Esophagus muscularis mucosa (tissue), 4 donors: ENCODE results near the gene OGFOD2. TPM values are rescaled to one million over a fixed set of nuclear protein-coding genes. Genes with fewer than 3 reads are reported as not detected.

ENCODE experiments used
- DNase-seq: peaks from one replicate; pipeline ENCODE4 v3.0.0-alpha.2; 2017; ENCODE audit errors: extremely low spot score
- H3K27ac ChIP-seq, 4 donors: fragments of 200-600 bp; sonication (generic); replicated peaks in 1 of 4; 1 replicate in 3 of 4; 2 replicates in 1 of 4; pipeline ENCODE4 v1.5.1; 2016 to 2019; ENCODE audit warnings: mild to moderate bottlenecking in 1 of 4
- H3K27me3 ChIP-seq, 4 donors: fragments of 200-600 bp; sonication (generic); one replicate each; pipeline versions ENCODE4 v1.5.1 to v1.6.0; 2016 to 2019
- H3K36me3 ChIP-seq, 4 donors: fragments of 200-600 bp; sonication (generic); one replicate each; pipeline ENCODE4 v1.5.1; 2016 to 2019
- H3K4me1 ChIP-seq, 4 donors: fragments of 200-600 bp; sonication (generic); one replicate each; pipeline ENCODE4 v1.5.1; 2016 to 2019
- H3K4me3 ChIP-seq, 4 donors: fragments of 200-600 bp; sonication (generic); 1 replicate in 2 of 4; 2 replicates in 2 of 4; pipeline ENCODE4 v1.5.1; 2016 to 2019; ENCODE audit warnings: mild to moderate bottlenecking in 4 of 4, moderate library complexity in 1 of 4
- H3K9me3 ChIP-seq, 4 donors: fragments of 200-600 bp; sonication (generic); 1 replicate in 3 of 4; 2 replicates in 1 of 4; pipeline ENCODE4 v1.5.1; 2016 to 2019
- EP300 ChIP-seq: sonication (generic); formaldehyde crosslinking; IDR thresholded peaks from one replicate; pipeline ENCODE4 v1.6.1; 2017; ENCODE audit warnings: antibody characterized with exemption
- POLR2A ChIP-seq: fragments of 450-650 bp; IDR thresholded peaks from one replicate; pipeline ENCODE4 v1.6.1; 2017; ENCODE audit warnings: antibody characterized with exemption, moderate library complexity, mild to moderate bottlenecking, low read depth
- POLR2AphosphoS5 ChIP-seq, 2 donors: sonication (generic); formaldehyde crosslinking; IDR thresholded peaks; one replicate each; pipeline ENCODE4 v1.6.1; 2017; ENCODE audit warnings: antibody characterized with exemption in 2 of 2
- WGBS: methylation state at CpG from one replicate; pipeline ENCODE4 v1.1.5; 2018; 5-methylcytosine and 5-hydroxymethylcytosine counted together
- intact Hi-C: fragments of 100-400 bp; cut with DNase I; formaldehyde crosslinking; loops from one replicate; pipeline ENCODE4 v1.15.1; 2023
- total RNA-seq, 4 donors: library from RNA; depleted of rRNA; stranded (reverse); fragments of >200 nt; gene quantifications; one replicate each; pipeline versions ENCODE4 v1.1.0 to v1.2.1, GENCODE V29; 2016
- TF ChIP-seq, protein P1 (sequence below), 3 experiments: fragments of 200-600 bp in 2 of 3; fragments of 450-650 bp in 1 of 3; sonication (generic) in 2 of 3; IDR thresholded peaks; one replicate each; pipeline ENCODE4 v1.5.1; 2017 to 2019; ENCODE audit warnings: antibody characterized with exemption in 3 of 3, mild to moderate bottlenecking in 2 of 3, moderate library complexity in 1 of 3

The OGFOD2 gene
- total RNA-seq, 4 donors from 2014 or later: 5.6 to 15.3 (median 8.6) TPM

- 72% methylated on average over 8 of the region's 9 CpGs for WGBS
- no peaks in the 10 kb centered on the region for H3K9me3 ChIP-seq
- no peak for DNase-seq
- intact Hi-C loops: no loop called here
- no peaks in the 10 kb centered on the region for H3K4me1 ChIP-seq
- TF ChIP-seq POLR2A (no peak), EP300 (no peak), POLR2AphosphoS5 (IDR thresholded peaks at IDR 0.05) (no peak)
- TF ChIP-seq, protein P1, sequence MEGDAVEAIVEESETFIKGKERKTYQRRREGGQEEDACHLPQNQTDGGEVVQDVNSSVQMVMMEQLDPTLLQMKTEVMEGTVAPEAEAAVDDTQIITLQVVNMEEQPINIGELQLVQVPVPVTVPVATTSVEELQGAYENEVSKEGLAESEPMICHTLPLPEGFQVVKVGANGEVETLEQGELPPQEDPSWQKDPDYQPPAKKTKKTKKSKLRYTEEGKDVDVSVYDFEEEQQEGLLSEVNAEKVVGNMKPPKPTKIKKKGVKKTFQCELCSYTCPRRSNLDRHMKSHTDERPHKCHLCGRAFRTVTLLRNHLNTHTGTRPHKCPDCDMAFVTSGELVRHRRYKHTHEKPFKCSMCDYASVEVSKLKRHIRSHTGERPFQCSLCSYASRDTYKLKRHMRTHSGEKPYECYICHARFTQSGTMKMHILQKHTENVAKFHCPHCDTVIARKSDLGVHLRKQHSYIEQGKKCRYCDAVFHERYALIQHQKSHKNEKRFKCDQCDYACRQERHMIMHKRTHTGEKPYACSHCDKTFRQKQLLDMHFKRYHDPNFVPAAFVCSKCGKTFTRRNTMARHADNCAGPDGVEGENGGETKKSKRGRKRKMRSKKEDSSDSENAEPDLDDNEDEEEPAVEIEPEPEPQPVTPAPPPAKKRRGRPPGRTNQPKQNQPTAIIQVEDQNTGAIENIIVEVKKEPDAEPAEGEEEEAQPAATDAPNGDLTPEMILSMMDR (IDR thresholded peaks at IDR 0.05): no peak
- H3K27me3 ChIP-seq: no peaks in the 10 kb centered on the region
- no peak overlapping the region for H3K4me3 ChIP-seq
- H3K36me3 ChIP-seq: peaks cover 0 to 44% (median 30%) of the 10 kb centered on the region in 4 donors
- no peak overlapping the region for H3K27ac ChIP-seq
These were observed 49.9 kb downstream of the OGFOD2 start for GRCh38 chr12:123024819-123025391.

DNA sequence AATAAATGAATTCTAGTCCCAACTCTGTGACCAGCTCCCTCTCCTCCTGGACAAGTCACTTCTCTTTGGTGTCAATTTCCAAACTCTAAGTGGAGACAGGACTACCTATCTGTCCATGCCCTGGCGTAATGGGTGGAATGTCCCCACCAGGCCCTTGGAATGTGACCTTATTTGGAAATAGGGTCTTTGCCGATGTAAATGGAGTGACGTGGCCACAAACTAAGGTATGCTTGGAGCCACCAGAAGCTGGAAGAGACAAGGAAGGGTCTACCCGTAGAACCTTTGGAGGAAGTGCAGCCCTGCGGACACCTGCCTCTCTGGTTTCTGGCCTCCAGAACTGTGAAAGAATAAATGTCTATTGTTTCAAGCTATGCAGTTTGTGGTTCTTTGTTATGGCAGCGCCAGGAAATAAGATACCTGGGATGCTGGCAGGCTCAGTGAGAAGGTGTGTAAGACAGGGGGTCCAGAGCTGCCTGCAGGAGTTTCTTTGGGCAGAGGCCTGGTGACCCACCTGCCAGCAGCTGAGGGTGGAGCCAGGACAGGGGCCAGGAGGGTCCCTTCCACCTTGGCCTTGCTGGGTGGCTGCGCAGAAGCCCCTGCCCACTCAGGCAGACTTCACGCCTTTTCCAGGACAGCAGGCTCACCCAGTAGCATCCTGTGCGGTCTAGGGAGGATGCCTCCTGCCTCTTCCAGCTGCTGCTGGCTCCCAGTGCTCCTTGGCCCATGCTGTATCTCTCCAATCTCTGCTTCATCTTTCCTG is 51.2 kb downstream of the OGFOD2 start:
- no peaks in the 10 kb centered on the region for H3K9me3 ChIP-seq

DNA sequence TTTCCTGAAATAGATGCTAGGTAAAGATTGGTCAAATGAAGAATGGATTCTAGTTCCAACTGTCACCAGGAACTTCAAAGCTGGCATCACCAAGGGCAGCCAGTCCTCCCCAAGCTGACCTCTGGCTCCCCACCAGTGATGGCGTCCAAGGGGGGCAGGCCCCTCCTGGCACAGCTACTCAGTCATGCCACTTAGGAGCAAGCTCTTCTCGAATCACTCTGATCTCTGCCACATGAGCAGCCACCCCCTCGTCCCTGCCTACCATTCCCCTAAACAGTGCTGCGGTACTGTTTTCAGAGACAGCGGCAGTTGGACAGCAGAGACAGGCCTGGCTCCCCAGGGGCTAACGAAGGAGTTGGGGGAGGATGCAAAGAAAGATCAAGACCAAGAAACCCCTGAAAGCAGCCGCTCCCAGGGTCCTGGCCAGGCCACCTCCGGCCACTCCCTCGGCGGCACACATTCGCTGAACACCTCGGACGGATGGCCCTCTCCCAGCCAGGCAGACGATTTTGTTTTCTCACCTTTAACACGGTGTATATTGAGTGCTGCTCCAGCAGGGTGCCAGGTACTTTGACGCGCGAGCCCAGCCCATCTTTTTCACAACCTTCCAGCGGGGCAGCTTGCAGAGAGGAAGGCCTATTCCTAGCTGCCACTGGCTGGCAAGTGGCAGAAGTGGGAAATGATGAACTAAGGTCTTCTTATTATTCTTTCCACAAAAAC is 52.8 kb downstream of the OGFOD2 start:
- no peaks in the 10 kb centered on the region for H3K27me3 ChIP-seq
- TF ChIP-seq, protein P1 (IDR thresholded peaks at IDR 0.05): no peak
- TF ChIP-seq POLR2A (no peak), POLR2AphosphoS5 (IDR thresholded peaks at IDR 0.05) (no peak), EP300 (no peak)
- H3K4me3 ChIP-seq: no peak overlapping the region
- intact Hi-C loops: no loop called here
- no peak for DNase-seq
- H3K36me3 ChIP-seq: peaks cover 0 to 64% (median 50%) of the 10 kb centered on the region in 4 donors
- no peaks in the 10 kb centered on the region for H3K4me1 ChIP-seq
- WGBS: 80% methylated on average over 18 of the region's 19 CpGs
- no peak overlapping the region for H3K27ac ChIP-seq
- H3K9me3 ChIP-seq: no peaks in the 10 kb centered on the region

More for the DNA sequence above, 51.2 kb downstream of the OGFOD2 start:
- Histone ChIP-seq H3K4me1 (no peaks in the 10 kb centered on the region), H3K27ac (no peak overlapping the region), H3K4me3 (no peak overlapping the region), H3K36me3 (peaks cover 0 to 54% (median 39%) of the 10 kb centered on the region in 4 donors), H3K27me3 (no peaks in the 10 kb centered on the region)
- 91% methylated on average over 6 of the region's 9 CpGs for WGBS
- DNase-seq: no peak
- intact Hi-C loops: no loop called here
- TF ChIP-seq POLR2AphosphoS5 (IDR thresholded peaks at IDR 0.05) (no peak), POLR2A (no peak), EP300 (no peak)
- TF ChIP-seq, protein P1 (IDR thresholded peaks at IDR 0.05): no peak

DNA sequence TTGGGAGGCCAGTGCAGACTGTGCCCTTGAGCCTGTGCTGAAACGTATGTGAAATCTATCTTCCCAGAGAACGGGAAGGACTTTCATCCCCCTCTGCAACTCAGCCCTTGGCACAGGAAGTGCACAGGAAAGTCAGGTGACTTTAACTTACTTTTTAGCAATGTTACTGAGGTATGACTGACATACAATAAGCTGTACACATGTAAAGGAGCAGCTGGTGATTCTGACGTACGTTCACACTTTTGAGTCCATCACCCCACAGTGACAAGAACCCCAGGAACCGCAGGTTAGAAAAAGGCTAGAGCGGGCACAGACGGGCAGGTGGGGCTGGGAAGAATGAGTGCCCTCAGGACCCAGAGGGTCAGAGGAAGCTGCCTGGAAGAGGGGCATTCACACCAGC is 53.4 kb downstream of the OGFOD2 start:
- 79% methylated on average over 7 of the region's 7 CpGs for WGBS
- Histone ChIP-seq H3K27me3 (no peaks in the 10 kb centered on the region), H3K36me3 (peaks cover 0 to 70% (median 56%) of the 10 kb centered on the region in 4 donors), H3K27ac (no peak overlapping the region), H3K4me3 (no peak overlapping the region), H3K9me3 (no peaks in the 10 kb centered on the region), H3K4me1 (no peaks in the 10 kb centered on the region)
- TF ChIP-seq, protein P1 (IDR thresholded peaks at IDR 0.05): no peak
- TF ChIP-seq POLR2A (no peak), EP300 (no peak), POLR2AphosphoS5 (IDR thresholded peaks at IDR 0.05) (no peak)
- DNase-seq: no peak
- intact Hi-C loops: no loop called here
